NT2/D1 (cell line): ENCODE measurements around the gene UNC93A.

Experiments
- SUZ12 ChIP-seq: IDR thresholded peaks from 2 replicates; pipeline ENCODE4 v1.6.1; 2011; ENCODE audit not compliant: insufficient read length, insufficient read depth; ENCODE audit errors: extremely low read depth
- YY1 ChIP-seq: IDR thresholded peaks from 2 replicates; pipeline ENCODE4 v1.6.1; 2011; ENCODE audit not compliant: insufficient read length, insufficient read depth
- ZNF274 ChIP-seq: IDR thresholded peaks from 2 replicates; pipeline ENCODE4 v1.6.1; 2011; ENCODE audit warnings: mild to moderate bottlenecking, low read depth, low read length

DNA sequence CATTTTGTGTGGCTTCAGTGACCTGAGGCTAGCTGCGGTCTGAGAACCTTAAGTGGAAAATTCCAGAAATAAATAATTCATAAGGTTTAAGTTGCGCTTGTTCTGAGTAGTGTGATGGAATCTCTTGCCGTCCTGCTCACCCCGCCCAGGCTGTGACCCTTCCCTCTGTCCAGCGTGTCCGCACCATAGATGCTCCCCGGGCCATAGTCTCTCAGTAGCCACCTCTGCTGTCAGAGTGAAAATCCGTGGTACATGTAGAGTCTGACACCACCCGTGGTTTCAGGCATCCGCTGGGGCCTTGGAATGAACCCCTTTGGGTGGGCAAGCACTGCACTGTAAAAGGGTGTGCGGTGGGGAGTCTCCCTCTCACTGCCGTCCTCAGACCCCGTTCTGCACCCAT is 11.7 kb downstream of the UNC93A start:
- no peak for TF ChIP-seq ZNF274
- TF ChIP-seq YY1, result no peak
- TF ChIP-seq SUZ12, result no peak
